ENCODE measurements around the gene RTP1. TPM values are rescaled to one million over a fixed set of nuclear protein-coding genes. Genes with fewer than 3 reads are reported as not detected.

The RTP1 gene
- total and polyA plus RNA-seq, 7 experiments from 2014 or later = not detected

- Mint-ChIP-seq H3K9me3 (peaks cover 0 to 6% (median 0%) of the 10 kb centered on the region in 11 donors), H3K4me1 (no peaks in the 10 kb centered on the region), H3K4me3 (no peak overlapping the region), H3K36me3 (peaks cover 0 to 4% (median 0%) of the 10 kb centered on the region in 5 donors), H3K27me3 (peaks cover 0 to 28% (median 5%) of the 10 kb centered on the region in 5 donors), H3K27ac (peak overlapping the region in 1 of 9 donors; percentile 26)
- CTCF ChIA-PET = interaction anchor here (0.7 kb wide), 1 partner anchor 1928 kb away, joined by 4 read pairs; no protein-coding TSS in a partner anchor
- Histone ChIP-seq H3K4me3 (ENCODE audit: low read length) (no peak overlapping the region), H3K36me3 (ENCODE audit: control insufficient read depth in 2 of 3, insufficient read depth in 3 of 3, low read length in 3 of 3) (no peaks in the 10 kb centered on the region), H3K27me3 (ENCODE audit: control insufficient read depth in 2 of 2, insufficient read depth in 2 of 2, low read length in 2 of 2) (no peaks in the 10 kb centered on the region), H3K4me1 (ENCODE audit: control insufficient read depth in 2 of 2, insufficient read depth in 2 of 2, low read length in 2 of 2) (no peaks in the 10 kb centered on the region), H3K9me3 (ENCODE audit: control insufficient read depth in 2 of 3, low read length in 3 of 3) (no peaks in the 10 kb centered on the region), H3K27ac (ENCODE audit: low read depth, low read length) (no peak overlapping the region)
- DNase-seq = no peak
- POLR2A ChIA-PET = interaction anchor here (0.7 kb wide), 2 partner anchors 11 to 881 kb away, joined by 3 to 6 read pairs; no protein-coding TSS in a partner anchor
- intact Hi-C loops (cut with micrococcal nuclease) = no loop called here
- ATAC-seq = no peak
Measured at GRCh38 chr3:187212196-187212545, 14.9 kb downstream of the RTP1 start.

DNA sequence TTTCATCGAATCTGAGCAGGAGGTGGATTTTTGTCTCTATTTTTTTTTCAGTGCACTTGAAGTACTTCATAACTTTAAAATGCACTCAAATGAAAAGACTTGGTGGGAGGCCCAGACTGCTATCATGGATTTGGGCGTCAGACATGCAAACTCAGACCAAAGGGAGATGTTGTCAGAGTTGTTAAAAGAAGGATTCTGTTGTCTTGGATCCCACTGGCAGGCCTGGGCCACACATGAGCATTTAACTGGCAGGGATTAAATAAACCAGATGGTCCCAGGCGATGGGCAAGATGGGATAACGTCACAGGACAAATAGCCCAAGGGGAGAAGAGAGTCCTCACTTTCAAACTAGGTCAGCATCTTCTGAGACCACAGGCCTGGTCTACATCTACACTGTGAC is 15.4 kb downstream of the RTP1 start:
- Mint-ChIP-seq H3K4me1 (no peaks in the 10 kb centered on the region), H3K27ac (no peak overlapping the region), H3K36me3 (peaks cover 0 to 4% (median 0%) of the 10 kb centered on the region in 5 donors), H3K9me3 (peaks cover 0 to 4% (median 0%) of the 10 kb centered on the region in 11 donors), H3K4me3 (no peak overlapping the region), H3K27me3 (peaks cover 0 to 27% (median 5%) of the 10 kb centered on the region in 5 donors)
- H3K27me3 ChIP-seq (ENCODE audit: control insufficient read depth in 2 of 2, insufficient read depth in 2 of 2, low read length in 2 of 2) = no peaks in the 10 kb centered on the region
- POLR2A ChIA-PET = interaction anchor here (0.7 kb wide), 2 partner anchors 12 to 881 kb away, joined by 3 to 6 read pairs; no protein-coding TSS in a partner anchor
- ATAC-seq (no peak), DNase-seq (no peak)
- H3K4me3 ChIP-seq (ENCODE audit: low read length) = no peak overlapping the region
- no peaks in the 10 kb centered on the region for H3K36me3 ChIP-seq (ENCODE audit: control insufficient read depth in 2 of 3, insufficient read depth in 3 of 3, low read length in 3 of 3)
- H3K27ac ChIP-seq (ENCODE audit: low read depth, low read length) = no peak overlapping the region
- intact Hi-C loops (cut with micrococcal nuclease) = no loop called here
- H3K4me1 ChIP-seq (ENCODE audit: control insufficient read depth in 2 of 2, insufficient read depth in 2 of 2, low read length in 2 of 2) = no peaks in the 10 kb centered on the region
- CTCF ChIA-PET = interaction anchor here (0.7 kb wide), 1 partner anchor 1928 kb away, joined by 4 read pairs; no protein-coding TSS in a partner anchor
- H3K9me3 ChIP-seq (ENCODE audit: control insufficient read depth in 2 of 3, low read length in 3 of 3) = no peaks in the 10 kb centered on the region

GRCh38 chr3:187213616-187214015 is 16.3 kb downstream of the RTP1 start:
- Mint-ChIP-seq H3K4me1 (no peaks in the 10 kb centered on the region), H3K27ac (no peak overlapping the region), H3K27me3 (peaks cover 0 to 25% (median 5%) of the 10 kb centered on the region in 5 donors), H3K9me3 (no peaks in the 10 kb centered on the region), H3K4me3 (no peak overlapping the region), H3K36me3 (peaks cover 0 to 4% (median 0%) of the 10 kb centered on the region in 5 donors)
- intact Hi-C loops (cut with micrococcal nuclease) = no loop called here
- Histone ChIP-seq H3K27ac (ENCODE audit: low read depth, low read length) (no peak overlapping the region), H3K36me3 (ENCODE audit: control insufficient read depth in 2 of 3, insufficient read depth in 3 of 3, low read length in 3 of 3) (no peaks in the 10 kb centered on the region), H3K4me3 (ENCODE audit: low read length) (no peak overlapping the region), H3K9me3 (ENCODE audit: control insufficient read depth in 2 of 3, low read length in 3 of 3) (no peaks in the 10 kb centered on the region), H3K27me3 (ENCODE audit: control insufficient read depth in 2 of 2, insufficient read depth in 2 of 2, low read length in 2 of 2) (no peaks in the 10 kb centered on the region), H3K4me1 (ENCODE audit: control insufficient read depth in 2 of 2, insufficient read depth in 2 of 2, low read length in 2 of 2) (no peaks in the 10 kb centered on the region)
- no peak for DNase-seq
- ChIA-PET CTCF (no interaction called here), POLR2A (no interaction called here)
- no peak for ATAC-seq

DNA sequence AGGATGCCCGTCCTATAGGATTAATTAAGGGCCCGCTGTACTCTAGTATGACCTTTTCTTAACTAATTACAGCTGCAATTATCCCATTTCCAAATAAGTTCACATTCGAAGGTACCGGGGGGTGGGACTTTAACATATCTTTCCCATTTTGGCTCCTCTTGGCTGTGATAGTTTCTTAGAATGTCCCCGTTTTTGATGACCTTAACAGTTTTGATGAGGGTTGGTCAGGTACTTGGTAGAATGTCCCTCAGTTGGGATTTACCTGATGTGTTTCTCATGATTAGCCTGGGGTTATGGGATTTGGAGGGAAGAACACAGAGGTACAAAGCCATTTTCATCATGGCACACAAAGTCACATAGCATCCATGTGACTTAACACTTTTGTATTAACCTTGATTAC is 18.2 kb downstream of the RTP1 start:
- H3K4me3 ChIP-seq (ENCODE audit: low read length) = no peak overlapping the region
- ChIA-PET POLR2A (no interaction called here), CTCF (no interaction called here)
- no peaks in the 10 kb centered on the region for H3K4me1 ChIP-seq (ENCODE audit: control insufficient read depth in 2 of 2, insufficient read depth in 2 of 2, low read length in 2 of 2)
- H3K27ac ChIP-seq (ENCODE audit: low read depth, low read length) = no peak overlapping the region
- Mint-ChIP-seq H3K27me3 (peaks cover 0 to 19% (median 0%) of the 10 kb centered on the region in 5 donors), H3K9me3 (no peaks in the 10 kb centered on the region), H3K36me3 (no peaks in the 10 kb centered on the region), H3K27ac (no peak overlapping the region), H3K4me1 (no peaks in the 10 kb centered on the region), H3K4me3 (no peak overlapping the region)
- no peaks in the 10 kb centered on the region for H3K36me3 ChIP-seq (ENCODE audit: control insufficient read depth in 2 of 3, insufficient read depth in 3 of 3, low read length in 3 of 3)
- intact Hi-C loops (cut with micrococcal nuclease) = no loop called here
- no peaks in the 10 kb centered on the region for H3K27me3 ChIP-seq (ENCODE audit: control insufficient read depth in 2 of 2, insufficient read depth in 2 of 2, low read length in 2 of 2)
- ATAC-seq (no peak), DNase-seq (no peak)
- no peaks in the 10 kb centered on the region for H3K9me3 ChIP-seq (ENCODE audit: control insufficient read depth in 2 of 3, low read length in 3 of 3)

DNA sequence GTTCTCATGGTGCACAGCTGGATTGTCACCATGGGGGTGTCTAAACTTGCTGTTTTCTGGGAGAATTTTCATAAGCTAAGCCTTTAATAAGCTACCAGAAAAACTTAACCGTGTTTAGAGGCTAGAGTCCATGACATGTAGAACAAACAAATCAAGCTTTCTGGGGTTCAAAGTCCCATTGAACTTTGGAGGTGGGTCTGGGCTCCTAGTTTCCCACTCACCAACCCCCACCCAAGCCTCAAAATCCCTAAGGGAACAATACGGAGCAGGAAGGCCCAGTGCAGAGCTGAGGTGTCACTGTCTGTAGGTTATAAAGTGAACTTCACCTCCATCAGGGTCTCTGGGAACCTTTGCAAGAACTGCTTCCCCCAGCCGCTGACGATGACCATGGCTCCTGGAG is 25.5 kb downstream of the RTP1 start:
- H3K9me3 Mint-ChIP-seq = no peaks in the 10 kb centered on the region

GRCh38 chr3:187223799-187224198 is 26.5 kb downstream of the RTP1 start:
- POLR2A ChIA-PET = no interaction called here

More for the DNA sequence above, 25.5 kb downstream of the RTP1 start:
- ChIA-PET CTCF (interaction anchor here (0.7 to 0.8 kb wide), 2 partner anchors 21 to 457 kb away, joined by 3 to 4 read pairs; no protein-coding TSS in a partner anchor), POLR2A (interaction anchor here (1.2 kb wide), 1 partner anchor 454 kb away, joined by 3 read pairs; no protein-coding TSS in a partner anchor)
- DNase-seq (no peak), ATAC-seq (no peak)
- Histone ChIP-seq H3K4me1 (ENCODE audit: control insufficient read depth in 2 of 2, insufficient read depth in 2 of 2, low read length in 2 of 2) (no peaks in the 10 kb centered on the region), H3K27ac (ENCODE audit: low read depth, low read length) (no peak overlapping the region), H3K27me3 (ENCODE audit: control insufficient read depth in 2 of 2, insufficient read depth in 2 of 2, low read length in 2 of 2) (no peaks in the 10 kb centered on the region), H3K36me3 (ENCODE audit: control insufficient read depth in 2 of 3, insufficient read depth in 3 of 3, low read length in 3 of 3) (no peaks in the 10 kb centered on the region), H3K4me3 (ENCODE audit: low read length) (no peak overlapping the region), H3K9me3 (ENCODE audit: control insufficient read depth in 2 of 3, low read length in 3 of 3) (no peaks in the 10 kb centered on the region)
- intact Hi-C loops (cut with micrococcal nuclease) = no loop called here
- H3K4me3 Mint-ChIP-seq = no peak overlapping the region
- H3K27ac Mint-ChIP-seq = peak overlapping the region in 1 of 9 donors; percentile 37
- H3K27me3 Mint-ChIP-seq = peaks cover 0 to 20% (median 4%) of the 10 kb centered on the region in 5 donors
- H3K4me1 Mint-ChIP-seq = peaks cover 0 to 3% (median 0%) of the 10 kb centered on the region in 7 donors
- H3K36me3 Mint-ChIP-seq = no peaks in the 10 kb centered on the region

GRCh38 chr3:187227658-187228258 is 30.5 kb downstream of the RTP1 start:
- Histone ChIP-seq H3K4me3 (ENCODE audit: low read length) (no peak overlapping the region), H3K27ac (ENCODE audit: low read depth, low read length) (no peak overlapping the region), H3K36me3 (ENCODE audit: control insufficient read depth in 2 of 3, insufficient read depth in 3 of 3, low read length in 3 of 3) (no peaks in the 10 kb centered on the region), H3K9me3 (ENCODE audit: control insufficient read depth in 2 of 3, low read length in 3 of 3) (no peaks in the 10 kb centered on the region), H3K4me1 (ENCODE audit: control insufficient read depth in 2 of 2, insufficient read depth in 2 of 2, low read length in 2 of 2) (no peaks in the 10 kb centered on the region), H3K27me3 (ENCODE audit: control insufficient read depth in 2 of 2, insufficient read depth in 2 of 2, low read length in 2 of 2) (no peaks in the 10 kb centered on the region)
- no peaks in the 10 kb centered on the region for H3K9me3 Mint-ChIP-seq
- peaks cover 6 to 18% (median 10%) of the 10 kb centered on the region in 5 donors for H3K27me3 Mint-ChIP-seq
- H3K36me3 Mint-ChIP-seq = no peaks in the 10 kb centered on the region
- H3K4me3 Mint-ChIP-seq = no peak overlapping the region
- DNase-seq (no peak), ATAC-seq (no peak)
- intact Hi-C loops (cut with micrococcal nuclease) = no loop called here
- ChIA-PET CTCF (no interaction called here), POLR2A (no interaction called here)
- no peaks in the 10 kb centered on the region for H3K4me1 Mint-ChIP-seq
- no peak overlapping the region for H3K27ac Mint-ChIP-seq

More at GRCh38 chr3:187223799-187224198, 26.5 kb downstream of the RTP1 start:
- CTCF ChIA-PET = no interaction called here
- peaks cover 0 to 16% (median 7%) of the 10 kb centered on the region in 5 donors for H3K27me3 Mint-ChIP-seq
- H3K27ac ChIP-seq (ENCODE audit: low read depth, low read length) = no peak overlapping the region
- no peak overlapping the region for H3K4me3 Mint-ChIP-seq
- no peaks in the 10 kb centered on the region for H3K9me3 ChIP-seq (ENCODE audit: control insufficient read depth in 2 of 3, low read length in 3 of 3)
- intact Hi-C loops (cut with micrococcal nuclease) = no loop called here
- H3K4me1 ChIP-seq (ENCODE audit: control insufficient read depth in 2 of 2, insufficient read depth in 2 of 2, low read length in 2 of 2) = no peaks in the 10 kb centered on the region
- no peaks in the 10 kb centered on the region for H3K9me3 Mint-ChIP-seq
- H3K36me3 ChIP-seq (ENCODE audit: control insufficient read depth in 2 of 3, insufficient read depth in 3 of 3, low read length in 3 of 3) = no peaks in the 10 kb centered on the region
- H3K4me1 Mint-ChIP-seq = peaks cover 0 to 3% (median 0%) of the 10 kb centered on the region in 7 donors
- H3K27ac Mint-ChIP-seq = peak overlapping the region in 1 of 9 donors; percentile 58
- ATAC-seq = no peak
- DNase-seq = no peak
- H3K36me3 Mint-ChIP-seq = no peaks in the 10 kb centered on the region
- no peak overlapping the region for H3K4me3 ChIP-seq (ENCODE audit: low read length)
- no peaks in the 10 kb centered on the region for H3K27me3 ChIP-seq (ENCODE audit: control insufficient read depth in 2 of 2, insufficient read depth in 2 of 2, low read length in 2 of 2)
